Measurements from ENCODE around the gene ANKUB1. TPM values are rescaled to one million over a fixed set of nuclear protein-coding genes. Genes with fewer than 3 reads are reported as not detected.

ANKUB1 gene
- total and polyA plus RNA-seq, 4 donors = 0.95 to 3.3 (median 1.7) TPM

DNA sequence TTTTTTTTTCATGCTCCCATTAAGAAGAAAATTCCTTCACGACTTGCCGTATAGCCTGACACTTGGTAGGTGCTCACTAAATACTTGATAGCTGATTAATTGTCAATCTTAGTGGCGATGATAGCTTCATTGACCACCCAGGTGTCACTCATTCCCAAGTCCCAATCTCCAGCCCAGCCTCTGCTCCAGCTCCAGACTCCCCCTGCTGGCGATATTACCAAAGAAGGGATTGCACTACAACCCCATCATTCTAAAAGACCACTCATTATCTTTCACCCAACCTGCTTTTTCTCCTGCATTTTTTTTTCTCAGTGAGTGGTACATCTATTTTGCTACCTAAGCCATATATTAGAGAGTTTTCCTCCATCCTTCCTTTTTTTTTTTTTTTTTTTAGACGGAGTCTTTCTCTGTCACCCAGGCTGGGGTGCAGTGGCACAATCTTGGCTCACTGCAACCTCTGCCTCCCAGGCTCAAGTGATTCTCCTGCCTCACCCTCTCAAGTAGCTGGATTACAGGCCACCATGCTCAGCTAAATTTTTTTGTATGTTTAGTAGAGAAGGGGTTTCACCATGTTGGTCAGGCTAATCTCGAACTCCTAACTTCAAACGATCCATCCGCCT lies 20.6 kb downstream of the ANKUB1 start:
- Histone ChIP-seq H3K27ac (ENCODE audit: low read depth, low read length) (no peak overlapping the region), H3K36me3 (ENCODE audit: control insufficient read depth, insufficient read depth, low read length) (no peaks in the 10 kb centered on the region), H3K27me3 (ENCODE audit: control insufficient read depth, insufficient read depth, low read length) (no peaks in the 10 kb centered on the region), H3K4me3 (ENCODE audit: low read depth, low read length) (no peak overlapping the region), H3K9me3 (ENCODE audit: control insufficient read depth, insufficient read depth, low read length) (no peaks in the 10 kb centered on the region), H3K4me1 (ENCODE audit: control insufficient read depth, insufficient read depth, low read length) (peaks cover 4% of the 10 kb centered on the region)
- 69% methylated on average over 6 of the region's 8 CpGs for WGBS (ENCODE audit: insufficient coverage)
- DNase-seq (ENCODE audit: low read depth in 4 of 6, low spot score in 6 of 6) = peak in 2 of 6 donors; percentile 51 to 58

DNA sequence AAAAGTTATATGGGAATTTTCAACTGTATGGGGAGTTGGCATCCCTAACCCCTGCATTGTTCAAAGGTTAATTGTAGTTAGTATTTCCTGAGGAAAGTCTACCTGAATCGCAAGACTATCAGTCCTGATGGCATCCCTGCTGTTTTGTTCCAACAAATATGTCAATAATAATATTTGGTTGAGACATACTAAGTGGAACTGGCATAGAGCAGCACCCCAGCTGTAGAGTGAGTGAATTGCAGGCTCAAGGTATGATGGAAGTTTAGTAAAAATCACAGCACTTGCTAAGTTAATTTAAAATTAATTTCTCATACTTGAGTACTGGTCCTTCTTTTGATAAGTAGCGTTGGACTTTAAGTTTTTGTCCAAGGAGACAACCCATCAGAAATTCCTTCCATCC lies 22.1 kb downstream of the ANKUB1 start:
- H3K27ac ChIP-seq (ENCODE audit: low read depth, low read length) = no peak overlapping the region
- no peaks in the 10 kb centered on the region for H3K9me3 ChIP-seq (ENCODE audit: control insufficient read depth, insufficient read depth, low read length)
- H3K4me3 ChIP-seq (ENCODE audit: low read depth, low read length) = no peak overlapping the region
- no peaks in the 10 kb centered on the region for H3K27me3 ChIP-seq (ENCODE audit: control insufficient read depth, insufficient read depth, low read length)
- H3K4me1 ChIP-seq (ENCODE audit: control insufficient read depth, insufficient read depth, low read length) = peaks cover 4% of the 10 kb centered on the region
- DNase-seq (ENCODE audit: low read depth in 4 of 6, low spot score in 6 of 6) = no peak
- no peaks in the 10 kb centered on the region for H3K36me3 ChIP-seq (ENCODE audit: control insufficient read depth, insufficient read depth, low read length)
- WGBS (ENCODE audit: insufficient coverage) = no CpG with 5 or more reads among the region's 2 CpGs

DNA sequence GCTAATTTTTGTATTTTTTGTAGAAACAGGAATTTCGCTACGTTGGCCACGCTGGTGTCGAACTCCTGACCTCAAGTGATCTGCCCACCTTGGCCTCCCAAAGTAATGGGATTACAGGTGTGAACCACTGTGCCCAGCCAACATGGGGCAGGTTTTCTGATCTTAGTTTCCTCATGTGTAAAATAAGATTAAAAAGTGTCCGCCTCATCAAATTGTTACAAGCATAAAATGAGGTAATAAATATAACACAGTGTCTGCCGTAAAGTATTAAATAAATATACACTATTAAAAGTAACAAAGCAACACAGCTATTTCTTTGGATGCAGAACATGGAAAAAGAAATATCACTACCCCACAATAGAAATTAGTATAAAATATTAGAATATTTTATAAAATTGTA lies 23.6 kb downstream of the ANKUB1 start:
- H3K27me3 ChIP-seq (ENCODE audit: control insufficient read depth, insufficient read depth, low read length) = peaks cover 4% of the 10 kb centered on the region
- no peak overlapping the region for H3K27ac ChIP-seq (ENCODE audit: low read depth, low read length)
- H3K9me3 ChIP-seq (ENCODE audit: control insufficient read depth, insufficient read depth, low read length) = no peaks in the 10 kb centered on the region
- H3K36me3 ChIP-seq (ENCODE audit: control insufficient read depth, insufficient read depth, low read length) = no peaks in the 10 kb centered on the region
- no peak overlapping the region for H3K4me3 ChIP-seq (ENCODE audit: low read depth, low read length)
- DNase-seq (ENCODE audit: low read depth in 4 of 6, low spot score in 6 of 6) = no peak
- 92% methylated on average over 4 of the region's 6 CpGs for WGBS (ENCODE audit: insufficient coverage)
- H3K4me1 ChIP-seq (ENCODE audit: control insufficient read depth, insufficient read depth, low read length) = peaks cover 4% of the 10 kb centered on the region

DNA sequence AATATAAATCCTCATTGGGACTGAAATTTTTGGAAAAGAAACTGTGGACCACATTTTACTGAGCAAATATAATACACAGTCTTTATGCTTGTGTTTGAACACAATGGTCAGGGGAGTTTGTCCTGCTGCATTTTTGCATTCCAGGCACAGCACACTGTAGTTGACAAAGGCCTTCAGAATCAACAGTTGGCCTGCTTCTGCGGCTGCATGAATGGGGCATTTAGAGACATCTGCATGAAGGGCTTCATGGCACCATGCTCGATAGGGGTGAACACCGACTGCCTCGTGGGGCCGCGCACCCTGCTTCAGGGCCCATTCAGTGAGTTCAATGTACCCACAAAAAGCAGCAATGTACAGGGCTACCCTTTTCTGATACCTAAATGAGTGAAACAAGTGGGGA lies 24.6 kb downstream of the ANKUB1 start:
- Histone ChIP-seq H3K4me3 (ENCODE audit: low read depth, low read length) (no peak overlapping the region), H3K9me3 (ENCODE audit: control insufficient read depth, insufficient read depth, low read length) (no peaks in the 10 kb centered on the region), H3K4me1 (ENCODE audit: control insufficient read depth, insufficient read depth, low read length) (peaks cover 4% of the 10 kb centered on the region), H3K27me3 (ENCODE audit: control insufficient read depth, insufficient read depth, low read length) (peaks cover 11% of the 10 kb centered on the region), H3K27ac (ENCODE audit: low read depth, low read length) (no peak overlapping the region), H3K36me3 (ENCODE audit: control insufficient read depth, insufficient read depth, low read length) (no peaks in the 10 kb centered on the region)
- peak in 5 of 6 donors; percentile 18 to 72 (median 28) for DNase-seq (ENCODE audit: low read depth in 4 of 6, low spot score in 6 of 6)
- WGBS (ENCODE audit: insufficient coverage) = 13% methylated on average over 4 of the region's 6 CpGs

DNA sequence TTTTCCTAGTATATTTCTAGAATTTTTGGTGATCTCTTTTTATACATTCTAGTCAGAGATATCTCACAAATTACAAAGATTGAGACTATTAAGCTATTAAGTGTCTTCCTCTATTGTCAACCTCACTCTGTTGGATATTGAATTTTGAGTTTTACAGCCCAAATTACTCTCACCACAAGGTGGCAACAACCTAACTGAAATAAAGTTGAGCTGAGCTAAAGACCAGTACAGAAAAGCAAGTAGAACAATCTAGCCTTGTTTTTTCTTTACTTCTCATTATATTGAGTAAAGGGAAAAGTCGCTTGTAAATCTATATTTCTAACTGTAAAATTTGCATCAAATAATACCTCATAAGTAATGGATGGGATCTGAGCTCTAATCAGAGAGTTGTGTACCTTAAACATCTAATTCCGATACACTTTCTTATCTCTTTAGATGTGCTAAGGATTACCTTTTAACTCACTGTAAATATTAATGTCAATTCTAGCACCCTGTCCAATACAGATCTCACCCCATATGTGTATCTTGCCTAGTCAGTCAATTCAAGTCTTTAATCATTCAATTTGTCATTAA lies 26.5 kb downstream of the ANKUB1 start:
- peak in 5 of 6 donors; percentile 20 to 85 (median 42) for DNase-seq (ENCODE audit: low read depth in 4 of 6, low spot score in 6 of 6)
- no peaks in the 10 kb centered on the region for H3K36me3 ChIP-seq (ENCODE audit: control insufficient read depth, insufficient read depth, low read length)
- H3K4me1 ChIP-seq (ENCODE audit: control insufficient read depth, insufficient read depth, low read length) = peaks cover 4% of the 10 kb centered on the region
- peaks cover 13% of the 10 kb centered on the region for H3K27me3 ChIP-seq (ENCODE audit: control insufficient read depth, insufficient read depth, low read length)
- no peaks in the 10 kb centered on the region for H3K9me3 ChIP-seq (ENCODE audit: control insufficient read depth, insufficient read depth, low read length)
- H3K27ac ChIP-seq (ENCODE audit: low read depth, low read length) = no peak overlapping the region
- no peak overlapping the region for H3K4me3 ChIP-seq (ENCODE audit: low read depth, low read length)
- no CpG with 5 or more reads among the region's 2 CpGs for WGBS (ENCODE audit: insufficient coverage)

DNA sequence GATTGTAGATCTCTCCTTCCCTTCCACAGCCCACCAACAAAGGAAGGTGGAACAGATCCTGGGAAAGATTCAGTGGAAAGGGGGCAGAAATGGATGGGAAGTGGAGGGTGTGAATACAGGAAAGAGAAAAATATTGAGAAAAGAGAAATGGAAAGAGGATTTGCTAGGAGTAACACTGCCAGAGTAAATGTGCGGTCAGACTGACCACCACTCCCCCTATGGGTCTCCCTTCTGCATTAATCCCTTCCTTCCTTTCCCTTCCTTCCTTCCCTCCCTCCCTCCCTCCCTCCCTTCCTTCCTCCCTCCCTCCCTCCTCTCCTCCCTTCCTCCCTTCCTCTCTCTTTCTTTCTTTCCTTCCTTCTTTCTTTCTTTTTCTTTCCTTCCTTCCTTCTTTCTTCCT lies 28.1 kb downstream of the ANKUB1 start:
- Histone ChIP-seq H3K4me3 (ENCODE audit: low read depth, low read length) (no peak overlapping the region), H3K27me3 (ENCODE audit: control insufficient read depth, insufficient read depth, low read length) (peaks cover 14% of the 10 kb centered on the region), H3K27ac (ENCODE audit: low read depth, low read length) (no peak overlapping the region), H3K4me1 (ENCODE audit: control insufficient read depth, insufficient read depth, low read length) (peaks cover 4% of the 10 kb centered on the region), H3K36me3 (ENCODE audit: control insufficient read depth, insufficient read depth, low read length) (no peaks in the 10 kb centered on the region), H3K9me3 (ENCODE audit: control insufficient read depth, insufficient read depth, low read length) (no peaks in the 10 kb centered on the region)
- WGBS (ENCODE audit: insufficient coverage) = no CpG with 5 or more reads among the region's 1 CpG
- DNase-seq (ENCODE audit: low read depth in 4 of 6, low spot score in 6 of 6) = no peak

DNA sequence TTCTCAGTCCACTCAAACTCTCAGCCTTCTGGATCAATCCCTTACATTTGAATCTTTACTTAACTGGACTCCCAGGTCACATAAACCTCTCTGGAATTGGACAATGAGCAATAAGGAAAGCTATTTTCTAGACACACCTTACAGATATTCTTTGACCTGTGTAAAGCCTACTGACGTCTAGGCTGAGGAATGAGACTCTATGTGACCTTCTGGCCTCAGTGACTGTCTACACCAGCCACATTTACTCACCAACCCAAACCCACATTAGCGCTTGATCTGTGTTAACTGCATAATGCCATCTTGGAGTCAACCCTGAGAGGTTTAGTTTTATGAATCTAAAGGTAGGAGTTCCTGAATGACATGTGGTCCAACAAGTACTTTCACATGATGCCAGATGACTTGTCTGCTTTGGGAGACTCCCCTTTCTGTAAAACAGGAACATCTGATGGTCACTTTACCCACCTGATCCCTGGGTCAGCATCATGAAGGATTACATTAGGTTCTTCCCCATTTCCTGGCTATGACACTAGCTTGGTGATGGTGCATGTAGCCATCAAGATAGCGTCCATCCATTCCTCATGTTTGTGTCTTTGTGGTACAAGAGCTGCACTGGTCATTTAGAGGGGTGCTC lies 28.7 kb downstream of the ANKUB1 start:
- Histone ChIP-seq H3K9me3 (ENCODE audit: control insufficient read depth, insufficient read depth, low read length) (no peaks in the 10 kb centered on the region), H3K4me1 (ENCODE audit: control insufficient read depth, insufficient read depth, low read length) (peaks cover 4% of the 10 kb centered on the region), H3K27ac (ENCODE audit: low read depth, low read length) (no peak overlapping the region), H3K27me3 (ENCODE audit: control insufficient read depth, insufficient read depth, low read length) (peaks cover 16% of the 10 kb centered on the region), H3K36me3 (ENCODE audit: control insufficient read depth, insufficient read depth, low read length) (no peaks in the 10 kb centered on the region), H3K4me3 (ENCODE audit: low read depth, low read length) (no peak overlapping the region)
- WGBS (ENCODE audit: insufficient coverage) = 82% methylated on average over 1 of the region's 3 CpGs
- no peak for DNase-seq (ENCODE audit: low read depth in 4 of 6, low spot score in 6 of 6)

DNA sequence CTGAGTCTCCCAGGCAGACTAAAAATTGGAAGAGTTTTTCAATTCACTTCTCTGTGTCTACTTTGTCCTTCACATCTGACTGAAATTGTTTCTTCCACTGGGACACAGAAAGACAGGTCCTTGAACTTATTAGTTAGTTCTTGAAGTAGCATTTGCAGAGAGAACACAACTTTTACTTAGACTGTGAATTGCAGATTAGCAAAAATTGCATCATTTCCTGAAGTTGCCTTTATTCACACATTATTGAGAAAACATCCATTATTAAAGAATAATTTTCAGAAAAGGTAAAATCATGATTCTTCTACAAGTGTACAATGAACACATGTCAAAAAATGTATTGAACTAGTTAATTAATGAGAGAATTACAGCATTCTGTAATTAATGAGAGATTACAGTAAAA lies 38.6 kb downstream of the ANKUB1 start:
- H3K4me1 ChIP-seq (ENCODE audit: control insufficient read depth, insufficient read depth, low read length) = no peaks in the 10 kb centered on the region
- H3K27me3 ChIP-seq (ENCODE audit: control insufficient read depth, insufficient read depth, low read length) = no peaks in the 10 kb centered on the region
- H3K9me3 ChIP-seq (ENCODE audit: control insufficient read depth, insufficient read depth, low read length) = no peaks in the 10 kb centered on the region
- peaks cover 5% of the 10 kb centered on the region for H3K36me3 ChIP-seq (ENCODE audit: control insufficient read depth, insufficient read depth, low read length)
- no peak overlapping the region for H3K27ac ChIP-seq (ENCODE audit: low read depth, low read length)
- no peak overlapping the region for H3K4me3 ChIP-seq (ENCODE audit: low read depth, low read length)
- DNase-seq (ENCODE audit: low read depth in 4 of 6, low spot score in 6 of 6) = no peak

DNA sequence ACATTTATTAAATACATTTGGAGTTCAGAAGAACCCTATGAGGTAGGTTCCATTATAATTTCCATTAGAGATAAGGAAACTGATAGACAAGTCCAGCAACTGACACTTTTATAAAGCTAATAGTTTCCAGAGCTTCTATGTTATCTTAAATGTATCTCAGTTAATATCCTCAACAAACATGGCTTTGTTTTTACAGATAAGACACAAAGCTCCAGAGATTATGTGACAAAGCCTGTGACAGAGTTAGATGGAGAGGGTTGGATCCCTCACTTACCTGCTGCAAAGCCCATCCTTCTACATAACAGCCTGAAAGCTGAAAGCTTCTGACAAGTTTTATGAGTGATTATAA lies 39.6 kb downstream of the ANKUB1 start:
- peaks cover 9% of the 10 kb centered on the region for H3K36me3 ChIP-seq (ENCODE audit: control insufficient read depth, insufficient read depth, low read length)
- peak overlapping the region; percentile 67 for H3K27ac ChIP-seq (ENCODE audit: low read depth, low read length)
- no peaks in the 10 kb centered on the region for H3K9me3 ChIP-seq (ENCODE audit: control insufficient read depth, insufficient read depth, low read length)
- H3K4me3 ChIP-seq (ENCODE audit: low read depth, low read length) = peak overlapping the region; percentile 91
- H3K4me1 ChIP-seq (ENCODE audit: control insufficient read depth, insufficient read depth, low read length) = no peaks in the 10 kb centered on the region
- no peaks in the 10 kb centered on the region for H3K27me3 ChIP-seq (ENCODE audit: control insufficient read depth, insufficient read depth, low read length)
- no peak for DNase-seq (ENCODE audit: low read depth in 4 of 6, low spot score in 6 of 6)
